Non-pigmented ciliary epithelial cell (primary cell): ENCODE measurements around the gene ELMO1.

Experiments used
- DNase-seq: peaks from one replicate; pipeline ENCODE4 v3.0.0-alpha.2; 2010; ENCODE audit warnings: low read depth

Gene ELMO1

GRCh38 chr7:37408291-37409228 lies 40.1 kb downstream of the ELMO1 start:
- no peak for DNase-seq

GRCh38 chr7:37405603-37406122 lies 43.0 kb downstream of the ELMO1 start:
- no peak for DNase-seq

GRCh38 chr7:37405128-37405527 lies 43.5 kb downstream of the ELMO1 start:
- no peak for DNase-seq

GRCh38 chr7:37399876-37400421 lies 48.7 kb downstream of the ELMO1 start:
- no peak for DNase-seq

GRCh38 chr7:37398403-37398802 lies 50.3 kb downstream of the ELMO1 start:
- no peak for DNase-seq

- DNase-seq = no peak
Measured at GRCh38 chr7:37395618-37396259, 52.9 kb downstream of the ELMO1 start.

- no peak for DNase-seq
Measured at GRCh38 chr7:37394158-37394557, 54.5 kb downstream of the ELMO1 start.

- no peak for DNase-seq
Measured at GRCh38 chr7:37393476-37393875, 55.2 kb downstream of the ELMO1 start.

- no peak for DNase-seq
Measured at GRCh38 chr7:37392673-37393017, 56.0 kb downstream of the ELMO1 start.

GRCh38 chr7:37391791-37392672 lies 56.6 kb downstream of the ELMO1 start:
- no peak for DNase-seq

GRCh38 chr7:37390114-37390513 lies 58.5 kb downstream of the ELMO1 start:
- no peak for DNase-seq

GRCh38 chr7:37388811-37389210 lies 59.9 kb downstream of the ELMO1 start:
- DNase-seq = no peak

- no peak for DNase-seq
Measured at GRCh38 chr7:37385787-37386186, 62.9 kb downstream of the ELMO1 start.

- no peak for DNase-seq
Measured at GRCh38 chr7:37382546-37383088, 66.0 kb downstream of the ELMO1 start.

- no peak for DNase-seq
Measured at GRCh38 chr7:37380831-37381230, 67.8 kb downstream of the ELMO1 start.

- no peak for DNase-seq
Measured at GRCh38 chr7:37379546-37380277, 69.0 kb downstream of the ELMO1 start.

GRCh38 chr7:37377231-37377630 lies 71.4 kb downstream of the ELMO1 start:
- DNase-seq = no peak

- DNase-seq = no peak
Measured at GRCh38 chr7:37376386-37376785, 72.3 kb downstream of the ELMO1 start.

- no peak for DNase-seq
Measured at GRCh38 chr7:37372750-37373149, 75.9 kb downstream of the ELMO1 start.

GRCh38 chr7:37371755-37372154 lies 76.9 kb downstream of the ELMO1 start:
- DNase-seq = no peak

- no peak for DNase-seq
Measured at GRCh38 chr7:37369906-37370305, 78.8 kb downstream of the ELMO1 start.
